ENCODE data around the gene CPM.
"Not testable (repeated sequence)": the region's sequence is repeated elsewhere in the genome, so short reads cannot be mapped to it uniquely, and the experiment has no call there.

GRCh38 chr12:68841175-68841574 is 91.8 kb downstream of the CPM start:
- TF ChIP-seq POLR2A (IDR thresholded peaks at IDR 0.05; ENCODE audit: extremely low read depth, insufficient read length); MYC (IDR thresholded peaks at IDR 0.05; ENCODE audit: low read depth, low read length): not testable (repeated sequence)
- TF ChIP-seq, protein P1, sequence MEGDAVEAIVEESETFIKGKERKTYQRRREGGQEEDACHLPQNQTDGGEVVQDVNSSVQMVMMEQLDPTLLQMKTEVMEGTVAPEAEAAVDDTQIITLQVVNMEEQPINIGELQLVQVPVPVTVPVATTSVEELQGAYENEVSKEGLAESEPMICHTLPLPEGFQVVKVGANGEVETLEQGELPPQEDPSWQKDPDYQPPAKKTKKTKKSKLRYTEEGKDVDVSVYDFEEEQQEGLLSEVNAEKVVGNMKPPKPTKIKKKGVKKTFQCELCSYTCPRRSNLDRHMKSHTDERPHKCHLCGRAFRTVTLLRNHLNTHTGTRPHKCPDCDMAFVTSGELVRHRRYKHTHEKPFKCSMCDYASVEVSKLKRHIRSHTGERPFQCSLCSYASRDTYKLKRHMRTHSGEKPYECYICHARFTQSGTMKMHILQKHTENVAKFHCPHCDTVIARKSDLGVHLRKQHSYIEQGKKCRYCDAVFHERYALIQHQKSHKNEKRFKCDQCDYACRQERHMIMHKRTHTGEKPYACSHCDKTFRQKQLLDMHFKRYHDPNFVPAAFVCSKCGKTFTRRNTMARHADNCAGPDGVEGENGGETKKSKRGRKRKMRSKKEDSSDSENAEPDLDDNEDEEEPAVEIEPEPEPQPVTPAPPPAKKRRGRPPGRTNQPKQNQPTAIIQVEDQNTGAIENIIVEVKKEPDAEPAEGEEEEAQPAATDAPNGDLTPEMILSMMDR (IDR thresholded peaks at IDR 0.05; ENCODE audit: low read depth, low read length) = not testable (repeated sequence)
- TF ChIP-seq, protein P2, sequence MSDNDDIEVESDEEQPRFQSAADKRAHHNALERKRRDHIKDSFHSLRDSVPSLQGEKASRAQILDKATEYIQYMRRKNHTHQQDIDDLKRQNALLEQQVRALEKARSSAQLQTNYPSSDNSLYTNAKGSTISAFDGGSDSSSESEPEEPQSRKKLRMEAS (IDR thresholded peaks at IDR 0.05; ENCODE audit: low read depth, low read length) = not testable (repeated sequence)
